RWPE1 (cell line): ENCODE data around the gene FOCAD.

Source experiments
- CTCF ChIA-PET: fragments of 350-600 bp; sonication (Branson Sonifier 250); formaldehyde crosslinking; extraction: SDS; loops from one replicate; lab custom pipeline; 2021; lab: Yijun Ruan, JAX
- POLR2A ChIA-PET: fragments of 400-600 bp; formaldehyde crosslinking; extraction: SDS; loops from one replicate; lab custom pipeline; 2020; ENCODE audit warnings: antibody characterized with exemption; ENCODE audit not compliant: low non-redundant PET; lab: Yijun Ruan, JAX
- DNase-seq: peaks from one replicate; pipeline ENCODE4 v3.0.0; 2012; ENCODE audit warnings: low spot score
- H3K27ac ChIP-seq: fragments of 450-650 bp; 2 replicates; pipeline ENCODE4 v1.5.1; 2017
- CTCF ChIP-seq: fragments of 450-650 bp; conservative IDR thresholded peaks from 2 replicates; pipeline ENCODE4 v1.5.1; 2017; ENCODE audit warnings: low read depth, mild to moderate bottlenecking

The FOCAD gene

GRCh38 chr9:20940447-20941173, 256.6 kb downstream of the FOCAD start:
- DNase-seq: no peak
- H3K27ac ChIP-seq: no peak overlapping the region
- ChIA-PET POLR2A (no interaction called here), CTCF (interaction anchor here (0.8 to 1.9 kb wide), 7 partner anchors 9 to 318 kb away, joined by 3 to 7 read pairs (median 6); partner anchors contain the start of gene MLLT3)
- no peak for TF ChIP-seq CTCF

- CTCF ChIA-PET: interaction anchor here (0.5 to 1.9 kb wide), 14 partner anchors 10 to 1450 kb away, joined by 3 to 7 read pairs (median 4); partner anchors contain the start of gene MLLT3
Observed at GRCh38 chr9:20941174-20941690, 257.2 kb downstream of the FOCAD start.

GRCh38 chr9:20944507-20944906, 260.4 kb downstream of the FOCAD start:
- DNase-seq: no peak
- ChIA-PET POLR2A (no interaction called here), CTCF (no interaction called here)
- TF ChIP-seq CTCF: no peak
- H3K27ac ChIP-seq: no peak overlapping the region

More at GRCh38 chr9:20941174-20941690, 257.2 kb downstream of the FOCAD start:
- DNase-seq: peak; percentile 76
- no peak overlapping the region for H3K27ac ChIP-seq
- TF ChIP-seq CTCF: peak; percentile 95
- POLR2A ChIA-PET: no interaction called here

GRCh38 chr9:20945269-20945668, 261.2 kb downstream of the FOCAD start:
- no peak for TF ChIP-seq CTCF
- DNase-seq: no peak
- CTCF ChIA-PET: no interaction called here
- POLR2A ChIA-PET: no interaction called here
- H3K27ac ChIP-seq: no peak overlapping the region

- no peak for DNase-seq
- H3K27ac ChIP-seq: no peak overlapping the region
- no peak for TF ChIP-seq CTCF
- ChIA-PET POLR2A (no interaction called here), CTCF (no interaction called here)
Observed at GRCh38 chr9:20945856-20946255, 261.8 kb downstream of the FOCAD start.

- ChIA-PET CTCF (no interaction called here), POLR2A (no interaction called here)
- no peak overlapping the region for H3K27ac ChIP-seq
- DNase-seq: no peak
- TF ChIP-seq CTCF: no peak
Observed at GRCh38 chr9:20948703-20949102, 264.6 kb downstream of the FOCAD start.
